CD4-positive, alpha-beta T cell (primary cell): ENCODE results near the gene MRPS35. TPM values are rescaled to one million over a fixed set of nuclear protein-coding genes. Genes with fewer than 3 reads are reported as not detected.
A peak's percentile ranks its signal among the peaks of the same experiment; 100 is the strongest.

ENCODE experiments used
- ATAC-seq: fragments of 200-7000 bp; cut with Tn5 transposase; one replicate; pipeline ENCODE4 v1.10.0; 2022; ENCODE audit warnings: mild to moderate bottlenecking; ENCODE audit not compliant: poor library complexity
- CTCF ChIA-PET: fragments of 350-600 bp; sonication (Branson Sonifier 250); formaldehyde crosslinking; loops from one replicate; lab custom pipeline; 2021; ENCODE audit warnings: antibody characterized with exemption, inconsistent platforms; lab: Charles Lee
- POLR2A ChIA-PET: fragments of 350-600 bp; sonication (Branson Sonifier 250); formaldehyde crosslinking; loops from one replicate; lab custom pipeline; 2021; ENCODE audit warnings: antibody characterized with exemption, inconsistent platforms; lab: Charles Lee
- DNase-seq, 14 experiments: peaks; one replicate each; pipeline ENCODE4 v3.0.0-alpha.2; 2013 to 2020; ENCODE audit warnings: mixed read lengths in 2 of 14
- H3K27ac ChIP-seq, 2 donors: one replicate each; pipeline versions ENCODE4 v1.5.1 to v1.7.0; 2013; ENCODE audit warnings: low read length in 2 of 2, low read depth in 1 of 2, mild to moderate bottlenecking in 1 of 2
- H3K27me3 ChIP-seq, 2 experiments: 1 replicate in 1 of 2; 2 replicates in 1 of 2; pipeline versions ENCODE4 v1.6.1 to v1.7.0; 2013; ENCODE audit warnings: low read length in 2 of 2, control low read depth in 1 of 2, mild to moderate bottlenecking in 1 of 2, moderate library complexity in 1 of 2; ENCODE audit not compliant: insufficient read depth in 2 of 2, control insufficient read depth in 1 of 2
- H3K36me3 ChIP-seq: one replicate; pipeline ENCODE4 v1.6.1; 2013; ENCODE audit warnings: low read length, control low read depth; ENCODE audit not compliant: insufficient read depth
- H3K4me1 ChIP-seq: one replicate; pipeline ENCODE4 v1.6.1; 2013; ENCODE audit warnings: low read length, control low read depth; ENCODE audit not compliant: insufficient read depth
- H3K4me3 ChIP-seq: one replicate; pipeline ENCODE4 v1.5.1; 2013; ENCODE audit warnings: mild to moderate bottlenecking, low read length, moderate library complexity
- H3K9me3 ChIP-seq, 2 experiments: 1 replicate in 1 of 2; 2 replicates in 1 of 2; pipeline versions ENCODE4 v1.6.1 to v1.7.0; 2013; ENCODE audit warnings: low read length in 2 of 2, mild to moderate bottlenecking in 2 of 2, control low read depth in 1 of 2, moderate library complexity in 1 of 2; ENCODE audit not compliant: control insufficient read depth in 1 of 2, insufficient read depth in 1 of 2
- H3K27ac Mint-ChIP-seq: one replicate; pipeline ENCODE4 v1.8.0; 2020; ENCODE audit warnings: mixed read lengths
- H3K27me3 Mint-ChIP-seq: one replicate; pipeline ENCODE4 v1.8.0; 2021; ENCODE audit warnings: mixed read lengths
- H3K36me3 Mint-ChIP-seq: one replicate; pipeline ENCODE4 v1.8.0; 2021; ENCODE audit warnings: low read depth, mixed read lengths
- H3K4me1 Mint-ChIP-seq: one replicate; pipeline ENCODE4 v1.8.0; 2021; ENCODE audit warnings: low read depth, mixed read lengths
- H3K4me3 Mint-ChIP-seq: one replicate; pipeline ENCODE4 v1.8.0; 2020; ENCODE audit warnings: mild to moderate bottlenecking, mixed read lengths
- H3K9me3 Mint-ChIP-seq: one replicate; pipeline ENCODE4 v1.8.0; 2020; ENCODE audit warnings: mixed read lengths
- CTCF ChIP-seq: fragments of 200-600 bp; IDR thresholded peaks from one replicate; pipeline ENCODE4 v1.8.0; 2022; ENCODE audit warnings: antibody characterized with exemption, mild to moderate bottlenecking
- intact Hi-C, 2 experiments: fragments of 100-400 bp; cut with DNase I in 1 of 2; cut with micrococcal nuclease in 1 of 2; formaldehyde crosslinking; loops; one replicate each; pipeline versions ENCODE4 v1.15.1 to v1.9.0; 2023 to 2025; cut with DNase I, micrococcal nuclease
- total RNA-seq, 174 experiments: library from RNA in 2 of 174; stranded (reverse) in 2 of 174; gene quantifications; one replicate each; pipeline ENCODE4 v1.2.3 and lab custom pipeline; 2021 to 2026

Gene MRPS35
- total RNA-seq, 2 experiments from 2014 or later = 22.1 to 23.9 TPM

DNA sequence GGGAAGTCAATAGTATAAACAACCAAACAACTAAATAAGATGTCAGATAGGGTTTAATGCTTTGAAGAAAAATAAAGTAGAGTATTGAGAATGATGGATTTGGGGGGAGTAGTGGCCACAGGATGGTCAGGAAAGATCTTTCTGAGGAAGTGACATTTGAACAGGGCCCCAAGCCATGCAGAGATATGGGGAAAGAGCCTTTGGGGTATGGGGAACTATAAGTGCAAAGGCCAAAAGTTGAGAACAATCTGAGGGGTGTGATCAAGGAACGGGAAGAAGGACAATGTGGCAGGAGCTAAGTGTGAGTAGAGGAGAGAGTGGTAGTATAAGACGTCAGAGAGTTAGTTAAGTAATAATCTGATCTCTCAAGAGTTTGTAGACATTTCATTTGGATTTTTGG is 1.3 kb downstream of the MRPS35 start:
- CTCF ChIA-PET = no interaction called here
- TF ChIP-seq CTCF = no peak
- Mint-ChIP-seq H3K27ac (peak overlapping the region; percentile 96), H3K9me3 (no peaks in the 10 kb centered on the region), H3K36me3 (peaks cover 43% of the 10 kb centered on the region), H3K4me3 (peak overlapping the region; percentile 98), H3K4me1 (peaks cover 41% of the 10 kb centered on the region), H3K27me3 (no peaks in the 10 kb centered on the region)
- Histone ChIP-seq H3K27me3 (no peaks in the 10 kb centered on the region), H3K36me3 (peaks cover 19% of the 10 kb centered on the region), H3K9me3 (no peaks in the 10 kb centered on the region), H3K4me1 (peaks cover 25% of the 10 kb centered on the region), H3K4me3 (no peak overlapping the region), H3K27ac (no peak overlapping the region)
- no peak for ATAC-seq
- POLR2A ChIA-PET = interaction anchor here (3.2 kb wide), 1 partner anchor 68 kb away, joined by 17 read pairs; the partner anchor contains the start of genes KLHL42 and MANSC4
- intact Hi-C loops = loop anchor here (2.0 to 10.0 kb wide), 6 partner anchors 70 to 1673 kb away; partner anchors contain the start of genes CCDC91 (in 1 of the 2), ERGIC2 (in 1 of the 2), KLHL42 (in 1 of the 2) and MANSC4 (in 1 of the 2)
- DNase-seq = peak in 1 of 14 experiments; percentile 4

DNA sequence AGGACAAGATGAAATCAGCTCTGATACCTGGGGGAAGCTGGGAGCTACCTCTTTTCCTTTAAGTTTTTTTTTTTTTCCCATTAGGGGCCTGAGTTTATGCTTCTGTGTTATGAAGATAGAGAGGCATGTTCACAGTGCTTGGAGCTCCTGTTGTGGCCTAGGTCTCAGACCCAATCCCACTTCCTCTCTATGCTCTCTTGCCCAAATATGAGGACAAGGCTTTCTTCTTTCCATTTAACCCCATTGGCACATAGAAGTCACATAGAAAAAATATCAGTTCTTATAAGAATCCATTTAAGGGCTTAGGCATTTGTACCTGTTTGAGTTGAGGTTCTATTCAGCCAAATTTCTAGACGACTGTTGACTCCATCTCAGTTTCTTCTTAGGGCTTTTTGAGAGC is 12.6 kb downstream of the MRPS35 start:
- no peaks in the 10 kb centered on the region for H3K4me1 ChIP-seq
- POLR2A ChIA-PET = no interaction called here
- peaks cover 68% of the 10 kb centered on the region for H3K36me3 Mint-ChIP-seq

GRCh38 chr12:27730097-27730588 is 19.5 kb downstream of the MRPS35 start:
- Mint-ChIP-seq H3K36me3 (peaks cover 80% of the 10 kb centered on the region), H3K4me1 (no peaks in the 10 kb centered on the region), H3K9me3 (no peaks in the 10 kb centered on the region), H3K27ac (no peak overlapping the region), H3K27me3 (no peaks in the 10 kb centered on the region), H3K4me3 (no peak overlapping the region)
- TF ChIP-seq CTCF = no peak
- intact Hi-C loops = loop anchor here (5.0 to 10.0 kb wide), 2 partner anchors 1142 to 1585 kb away; no protein-coding TSS in a partner anchor
- peaks cover 46% of the 10 kb centered on the region for H3K36me3 ChIP-seq
- CTCF ChIA-PET = no interaction called here
- DNase-seq = no peak
- H3K4me1 ChIP-seq = no peaks in the 10 kb centered on the region
- H3K27me3 ChIP-seq = no peaks in the 10 kb centered on the region
- no peak overlapping the region for H3K4me3 ChIP-seq
- POLR2A ChIA-PET = no interaction called here
- no peak overlapping the region for H3K27ac ChIP-seq
- no peak for ATAC-seq
- no peaks in the 10 kb centered on the region for H3K9me3 ChIP-seq

More for the DNA sequence above, 12.6 kb downstream of the MRPS35 start:
- Mint-ChIP-seq H3K4me1 (no peaks in the 10 kb centered on the region), H3K27ac (no peak overlapping the region), H3K9me3 (no peaks in the 10 kb centered on the region), H3K4me3 (no peak overlapping the region), H3K27me3 (no peaks in the 10 kb centered on the region)
- TF ChIP-seq CTCF = no peak
- Histone ChIP-seq H3K9me3 (no peaks in the 10 kb centered on the region), H3K4me3 (no peak overlapping the region), H3K36me3 (peaks cover 45% of the 10 kb centered on the region), H3K27ac (no peak overlapping the region), H3K27me3 (no peaks in the 10 kb centered on the region)
- ATAC-seq (no peak), DNase-seq (no peak)
- intact Hi-C loops = no loop called here
- CTCF ChIA-PET = no interaction called here
